Uterus (tissue), 2 donors: ENCODE measurements around the gene MTCP1.

Experiments
- CTCF ChIP-seq, 4 experiments: fragments of 200-600 bp in 2 of 4; fragments of 450-650 bp in 2 of 4; sonication (generic) in 2 of 4; IDR thresholded peaks; one replicate each; pipeline ENCODE4 v1.5.1; 2016 to 2019; ENCODE audit warnings: antibody characterized with exemption in 4 of 4, mild to moderate bottlenecking in 2 of 4, moderate library complexity in 1 of 4
- POLR2A ChIP-seq, 2 donors: fragments of 450-650 bp; IDR thresholded peaks; one replicate each; pipeline ENCODE4 v1.6.1; 2016; ENCODE audit warnings: antibody characterized with exemption in 2 of 2, mild to moderate bottlenecking in 1 of 2, moderate library complexity in 1 of 2

- no peak for TF ChIP-seq POLR2A (IDR thresholded peaks at IDR 0.05)
- no peak for TF ChIP-seq CTCF (IDR thresholded peaks at IDR 0.05)
These were observed 50.3 kb downstream of the MTCP1 start for GRCh38 chrX:155020591-155020990.
